HG02610 (cell line): ENCODE measurements around the gene ATP6V1F.
"Not testable (repeated sequence)": the region's sequence is repeated elsewhere in the genome, so short reads cannot be mapped to it uniquely, and the experiment has no call there.

Experiments used
- ATAC-seq: cut with Tn5 transposase; IDR thresholded peaks from one replicate; pipeline ENCODE4 v1.9.1; 2021; ENCODE audit warnings: mild to moderate bottlenecking, moderate library complexity; ENCODE audit not compliant: unreplicated experiment

ATP6V1F gene

GRCh38 chr7:128894101-128894440 lies 31.4 kb downstream of the ATP6V1F start:
- ATAC-seq: no peak

GRCh38 chr7:128895320-128895719 lies 32.7 kb downstream of the ATP6V1F start:
- no peak for ATAC-seq

DNA sequence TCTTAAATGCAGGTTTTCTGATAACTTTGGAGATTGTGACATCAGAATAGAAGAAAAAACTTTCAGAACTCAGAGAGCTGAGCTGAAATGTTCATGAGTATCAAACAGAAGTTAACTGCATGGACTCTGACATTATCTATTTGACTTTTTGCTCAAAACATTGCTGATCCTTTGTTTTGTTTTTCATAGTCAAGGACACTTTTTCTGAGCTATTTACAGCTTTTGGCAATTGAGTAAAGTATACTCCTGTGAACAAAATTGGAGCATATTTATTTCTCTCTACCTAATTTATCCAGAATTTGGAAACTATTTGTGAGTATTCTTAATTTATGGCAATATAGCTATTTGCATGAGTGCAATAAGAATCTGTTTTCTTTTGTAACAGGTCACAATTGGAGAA lies 36.7 kb downstream of the ATP6V1F start:
- no peak for ATAC-seq

GRCh38 chr7:128900237-128900636 lies 37.6 kb downstream of the ATP6V1F start:
- no peak for ATAC-seq

DNA sequence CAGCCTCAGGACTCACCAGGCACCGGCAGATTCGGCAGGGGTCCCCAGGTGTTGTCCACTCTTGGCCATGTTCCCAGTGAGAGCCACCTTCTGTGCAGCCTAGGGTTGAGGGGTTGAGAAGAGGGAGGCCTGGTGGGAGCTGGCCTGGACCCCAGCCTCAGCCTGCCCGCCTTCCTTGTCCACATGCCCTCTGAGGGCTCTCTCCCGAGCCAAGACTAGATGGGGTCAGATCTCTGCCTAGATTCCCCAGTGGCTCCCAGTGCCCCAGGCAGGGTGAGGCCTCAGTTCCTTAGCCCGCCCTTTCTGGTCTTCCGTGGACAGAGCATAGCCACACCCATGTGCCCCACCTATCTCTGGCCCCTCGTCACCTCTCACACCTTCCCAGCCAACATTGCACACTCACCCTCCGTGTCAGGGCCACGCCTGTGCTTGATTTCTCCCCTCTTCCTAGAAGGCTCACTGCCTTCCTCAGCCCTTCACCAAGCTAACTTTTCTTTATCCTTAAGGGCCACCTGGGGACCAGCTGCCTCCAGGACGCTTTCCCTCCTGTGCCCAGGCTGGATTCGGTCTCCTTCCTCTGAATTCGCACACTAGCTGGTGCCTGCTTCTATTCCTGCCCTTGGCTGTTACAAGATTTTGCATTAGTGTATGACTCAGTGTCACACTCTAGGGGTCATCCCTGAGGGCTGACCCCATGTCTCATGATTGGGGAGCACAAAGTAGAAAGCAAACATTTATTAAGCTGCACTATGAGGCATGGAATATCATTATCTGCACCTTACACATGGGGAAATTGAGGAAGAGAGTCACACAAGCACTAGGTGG lies 40.3 kb downstream of the ATP6V1F start:
- no peak for ATAC-seq

DNA sequence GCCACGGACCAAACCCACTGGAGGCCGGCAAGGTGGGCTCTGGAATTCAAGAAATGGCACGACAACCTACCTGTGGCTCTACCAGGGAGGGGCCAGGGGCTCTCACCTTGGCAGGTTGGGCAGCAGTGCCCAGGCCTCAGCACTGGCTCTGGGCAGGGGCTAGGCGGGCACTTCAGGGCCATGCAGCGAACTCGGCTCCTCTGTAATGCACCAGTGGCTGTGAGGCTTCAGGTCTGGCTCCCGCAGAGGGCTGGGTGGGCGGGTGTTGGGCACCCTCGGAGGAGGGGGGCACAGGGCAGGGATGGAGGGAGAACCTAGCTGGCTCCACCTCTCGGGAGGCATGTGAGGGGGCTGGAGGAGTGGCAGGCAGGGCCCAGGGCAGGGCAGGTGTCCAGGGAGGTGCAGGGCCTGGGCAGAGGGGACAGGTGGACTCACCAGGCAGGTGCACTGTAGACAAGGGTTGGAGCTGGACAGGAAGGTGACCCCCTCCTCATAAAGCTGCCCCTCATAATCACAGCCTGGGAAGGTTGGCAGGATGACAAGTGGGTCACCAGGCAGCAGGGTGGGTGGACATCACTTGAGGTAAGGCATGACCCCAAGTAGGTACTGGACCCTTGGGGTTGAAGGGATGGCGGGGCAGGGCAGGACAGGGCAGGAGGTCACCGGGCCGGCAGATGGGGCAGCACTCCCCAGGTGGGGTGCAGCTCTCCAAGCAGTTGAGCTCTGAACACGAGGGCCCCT lies 41.1 kb downstream of the ATP6V1F start:
- ATAC-seq: no peak

GRCh38 chr7:128904381-128905197 lies 41.9 kb downstream of the ATP6V1F start:
- peak; percentile 54 for ATAC-seq

DNA sequence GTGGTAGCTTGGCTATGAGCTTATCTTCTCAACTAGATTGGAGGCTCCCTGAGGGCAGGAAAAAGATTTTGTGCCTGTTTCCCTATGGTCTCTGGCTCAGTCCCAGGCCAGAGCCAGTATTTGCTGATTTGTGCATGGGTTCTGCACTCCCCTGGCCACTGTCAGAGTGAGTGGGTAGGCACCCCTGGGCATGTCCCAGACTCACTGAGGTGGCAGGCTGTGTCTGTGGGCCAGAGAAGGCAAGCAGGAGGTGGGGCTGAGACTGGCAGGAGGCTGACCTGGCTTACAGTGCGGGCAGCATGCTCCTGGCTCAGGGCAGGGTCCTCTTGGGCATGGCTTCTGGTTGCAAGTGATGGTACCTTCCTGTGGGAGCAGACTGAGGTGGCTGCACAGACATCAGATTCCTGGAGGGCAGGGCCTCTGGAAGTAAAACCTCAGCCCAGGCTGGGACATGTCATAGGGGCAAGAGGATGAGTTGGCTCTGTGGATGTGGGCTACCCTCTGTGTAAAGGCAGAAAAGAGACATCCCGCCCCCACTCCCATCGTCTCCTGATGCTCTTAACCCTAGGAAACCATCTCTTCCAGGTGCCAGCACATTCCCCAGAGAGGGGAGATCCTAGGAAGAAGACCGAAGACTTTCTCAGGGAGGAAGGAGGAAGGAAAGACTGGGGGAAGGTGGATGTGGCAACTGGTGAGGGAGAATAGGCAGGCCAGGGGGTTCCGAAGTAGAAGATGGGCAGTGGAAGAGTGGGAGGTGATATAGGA lies 43.5 kb downstream of the ATP6V1F start:
- no peak for ATAC-seq

DNA sequence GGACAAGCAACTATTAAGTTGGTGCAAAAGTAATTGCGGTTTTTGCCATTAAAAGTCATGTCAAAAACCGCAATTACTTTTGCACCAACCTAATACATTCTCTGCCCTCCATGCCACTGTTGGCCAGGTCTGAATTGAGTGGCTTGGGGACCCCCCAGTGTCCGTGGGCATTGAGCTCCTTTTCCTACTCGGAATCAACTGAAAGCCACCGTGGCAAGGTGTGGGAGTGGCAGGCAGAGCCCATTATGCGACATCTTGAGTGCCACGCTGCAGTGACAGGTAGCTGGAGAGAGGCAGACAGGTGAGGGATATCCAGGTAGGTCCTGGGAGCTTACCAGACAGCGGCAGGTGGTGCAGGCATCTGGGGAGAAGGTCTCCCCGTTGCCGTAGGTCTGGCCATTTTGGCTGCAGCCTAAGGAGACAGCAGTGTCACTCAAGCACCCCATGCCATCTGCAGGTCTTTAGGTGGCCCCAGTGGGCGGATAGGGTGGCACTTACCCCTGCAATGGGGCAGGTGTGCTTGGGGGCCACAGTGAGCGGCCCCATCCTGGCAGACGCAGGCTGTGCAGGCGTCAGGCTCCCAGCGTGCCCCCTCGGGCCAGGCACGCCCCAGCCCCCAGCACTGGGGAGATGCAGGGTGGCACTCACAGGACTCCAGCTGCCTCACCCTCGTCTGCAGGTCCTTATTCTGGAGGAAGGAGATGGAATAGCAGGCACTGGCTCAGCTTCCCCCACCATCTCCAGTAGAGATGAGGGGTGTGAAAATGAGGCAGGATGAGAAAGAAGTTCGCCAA lies 44.3 kb downstream of the ATP6V1F start:
- no peak for ATAC-seq

GRCh38 chr7:128908750-128909624 lies 46.3 kb downstream of the ATP6V1F start:
- ATAC-seq: no peak

- no peak for ATAC-seq
Measured at GRCh38 chr7:128909625-128910568, 47.2 kb downstream of the ATP6V1F start.

GRCh38 chr7:128910569-128910945 lies 47.9 kb downstream of the ATP6V1F start, which contains the start of gene KCP:
TSS of gene KCP (minus strand) at chr7:128910709. CDS start at chr7:128910676, 33 bp downstream.
- no peak for ATAC-seq

DNA sequence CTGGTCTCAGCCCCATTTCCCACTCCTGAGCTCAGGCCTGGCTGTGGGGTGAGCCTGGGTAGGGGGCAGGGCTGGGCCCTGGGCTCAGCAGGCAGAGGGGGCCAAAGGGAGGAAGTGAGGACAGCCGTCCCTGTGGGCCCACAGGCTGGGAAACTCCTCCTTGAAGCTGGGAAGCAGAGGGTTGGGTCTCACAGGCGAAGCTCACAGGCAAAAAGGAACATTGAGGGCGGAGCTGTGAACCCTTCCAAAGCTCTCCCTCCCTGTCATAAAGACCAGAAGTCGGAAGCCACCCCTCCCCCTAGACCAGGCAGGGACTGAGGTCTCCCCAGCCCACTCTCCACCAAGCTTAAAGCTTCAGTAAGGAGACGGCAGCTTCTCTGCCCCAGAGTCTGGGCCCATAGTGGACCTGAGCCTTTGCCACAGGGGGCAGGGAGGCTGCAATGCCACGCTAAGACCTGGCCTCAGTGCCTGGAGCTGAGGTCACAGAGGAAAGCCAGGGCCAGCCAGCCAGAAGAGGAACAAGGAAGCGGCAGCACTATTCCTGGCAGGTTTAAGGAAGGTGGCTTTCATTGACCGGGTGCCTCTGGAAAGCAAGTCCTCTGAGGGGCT lies 48.9 kb downstream of the ATP6V1F start:
- ATAC-seq: no peak

- no peak for ATAC-seq
Measured at GRCh38 chr7:128912281-128912680, 49.6 kb downstream of the ATP6V1F start.

DNA sequence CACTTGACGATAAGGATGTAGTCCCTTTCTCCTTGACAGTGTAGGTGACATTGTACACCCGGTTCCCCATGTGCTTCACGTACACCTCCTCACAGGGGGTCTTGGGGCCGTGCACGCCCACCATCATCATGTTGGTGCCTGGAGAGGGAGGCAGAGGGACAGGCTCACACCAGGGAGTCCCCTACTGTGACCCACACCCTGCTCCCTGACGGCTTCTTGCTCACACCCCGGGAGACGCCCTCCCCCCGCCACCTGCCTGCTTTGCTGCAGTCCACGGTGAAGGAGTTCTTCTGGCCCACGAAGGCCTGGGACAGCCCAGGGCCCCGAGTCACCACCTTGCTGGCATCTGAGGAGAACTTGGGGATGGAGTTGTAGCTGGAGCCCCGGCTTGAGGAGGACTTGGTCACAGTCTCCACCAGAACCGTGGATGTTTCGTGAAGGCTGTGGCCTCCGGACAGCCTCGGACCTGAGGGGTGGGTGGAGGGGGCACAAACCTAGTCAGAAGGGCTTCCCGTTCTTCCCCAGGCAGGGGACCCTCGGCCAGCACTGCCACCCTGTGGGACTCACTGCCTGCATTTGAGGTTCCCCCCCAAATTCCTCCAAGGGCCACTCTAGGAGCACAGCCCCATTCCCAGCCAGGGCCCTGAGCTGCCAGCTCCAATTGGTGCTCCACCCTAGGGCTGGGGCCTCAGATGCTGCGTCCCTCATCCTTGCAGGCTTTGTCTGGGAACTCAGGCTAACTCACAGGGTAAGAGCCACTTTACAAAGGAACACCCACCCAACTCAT lies 50.2 kb downstream of the ATP6V1F start:
- not testable (repeated sequence) for ATAC-seq

- no peak for ATAC-seq
Measured at GRCh38 chr7:128913870-128914565, 51.4 kb downstream of the ATP6V1F start.
